Endothelial cell of umbilical vein (primary cell): ENCODE measurements around the gene INPP1.

Source experiments
- EZH2 ChIP-seq: IDR thresholded peaks from 2 replicates; pipeline ENCODE4 v1.6.1; 2012; ENCODE audit warnings: borderline replicate concordance, low read depth, mild to moderate bottlenecking, moderate library complexity, low read length, inconsistent platforms; ENCODE audit not compliant: severe bottlenecking
- POLR2A ChIP-seq: IDR thresholded peaks from 2 replicates; pipeline ENCODE4 v1.6.1; 2012; ENCODE audit warnings: low read depth, mild to moderate bottlenecking, control low read depth, low read length
- POLR2AphosphoS5 ChIP-seq: IDR thresholded peaks from 2 replicates; pipeline ENCODE4 v1.6.1; 2012; ENCODE audit warnings: low read depth, mild to moderate bottlenecking, control low read depth, low read length, moderate library complexity; ENCODE audit not compliant: insufficient read depth
- TF ChIP-seq, protein P1 (sequence below), 2 donors: IDR thresholded peaks; 1 replicate in 1 of 2; 2 replicates in 1 of 2; pipeline ENCODE4 v1.5.1; 2011; ENCODE audit warnings: low read length in 2 of 2, mild to moderate bottlenecking in 2 of 2, moderate library complexity in 2 of 2, control low read depth in 1 of 2, inconsistent platforms in 1 of 2, low read depth in 1 of 2; ENCODE audit not compliant: insufficient read depth in 1 of 2; ENCODE audit errors: extremely low read depth in 1 of 2
- TF ChIP-seq, protein P2 (sequence below): IDR thresholded peaks from 2 replicates; pipeline ENCODE4 v1.6.1; 2011; ENCODE audit not compliant: insufficient read depth, insufficient read length

DNA sequence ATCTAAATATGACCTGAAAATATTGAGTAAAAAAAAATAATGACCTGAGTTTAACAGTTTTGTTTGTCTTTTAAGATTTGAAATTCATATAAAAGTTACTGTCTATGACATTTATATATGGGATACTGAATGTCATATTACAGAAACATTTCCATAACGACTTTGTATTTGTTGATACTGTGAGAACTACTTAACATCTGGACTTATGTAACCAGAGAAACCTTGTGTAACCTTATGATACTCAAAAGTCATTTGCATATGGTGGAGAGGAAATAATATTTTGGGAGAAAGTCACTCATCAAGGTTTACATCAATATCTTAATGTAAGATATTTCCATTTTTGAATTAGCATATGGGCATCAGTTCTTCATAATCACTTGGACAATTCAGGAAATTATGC lies 77.4 kb downstream of the INPP1 start:
- TF ChIP-seq, protein P1, sequence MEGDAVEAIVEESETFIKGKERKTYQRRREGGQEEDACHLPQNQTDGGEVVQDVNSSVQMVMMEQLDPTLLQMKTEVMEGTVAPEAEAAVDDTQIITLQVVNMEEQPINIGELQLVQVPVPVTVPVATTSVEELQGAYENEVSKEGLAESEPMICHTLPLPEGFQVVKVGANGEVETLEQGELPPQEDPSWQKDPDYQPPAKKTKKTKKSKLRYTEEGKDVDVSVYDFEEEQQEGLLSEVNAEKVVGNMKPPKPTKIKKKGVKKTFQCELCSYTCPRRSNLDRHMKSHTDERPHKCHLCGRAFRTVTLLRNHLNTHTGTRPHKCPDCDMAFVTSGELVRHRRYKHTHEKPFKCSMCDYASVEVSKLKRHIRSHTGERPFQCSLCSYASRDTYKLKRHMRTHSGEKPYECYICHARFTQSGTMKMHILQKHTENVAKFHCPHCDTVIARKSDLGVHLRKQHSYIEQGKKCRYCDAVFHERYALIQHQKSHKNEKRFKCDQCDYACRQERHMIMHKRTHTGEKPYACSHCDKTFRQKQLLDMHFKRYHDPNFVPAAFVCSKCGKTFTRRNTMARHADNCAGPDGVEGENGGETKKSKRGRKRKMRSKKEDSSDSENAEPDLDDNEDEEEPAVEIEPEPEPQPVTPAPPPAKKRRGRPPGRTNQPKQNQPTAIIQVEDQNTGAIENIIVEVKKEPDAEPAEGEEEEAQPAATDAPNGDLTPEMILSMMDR (IDR thresholded peaks at IDR 0.05; ENCODE audit: extremely low read depth in 1 of 2, insufficient read depth in 1 of 2, low read depth in 1 of 2, low read length in 2 of 2), result no peak
- TF ChIP-seq, protein P2, sequence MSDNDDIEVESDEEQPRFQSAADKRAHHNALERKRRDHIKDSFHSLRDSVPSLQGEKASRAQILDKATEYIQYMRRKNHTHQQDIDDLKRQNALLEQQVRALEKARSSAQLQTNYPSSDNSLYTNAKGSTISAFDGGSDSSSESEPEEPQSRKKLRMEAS, result no peak
- no peak for TF ChIP-seq EZH2
- TF ChIP-seq POLR2AphosphoS5, result no peak
- TF ChIP-seq POLR2A, result no peak
